Measurements from ENCODE around the gene OCLN. TPM values are rescaled to one million over a fixed set of nuclear protein-coding genes. Genes with fewer than 3 reads are reported as not detected.

Gene OCLN
- total and polyA plus RNA-seq, 9 of the 15 experiments (the other 6 are each of a cell fraction or from before 2014, with no cell fraction given): 0.05 to 0.29 (median 0.15) TPM

GRCh38 chr5:69449511-69449910 is 43.1 kb upstream of the OCLN start:
- WGBS (ENCODE audit: insufficient coverage, low coverage, missing lambda C conversion rate): 35% methylated on average over 8 of the region's 8 CpGs
- Histone ChIP-seq H3K4me1 (replicated peaks in 1 of 2; ENCODE audit: control insufficient read depth in 2 of 2, insufficient read depth in 2 of 2, low read length in 2 of 2) (no peaks in the 10 kb centered on the region), H3K27ac (ENCODE audit: extremely low read depth, low read depth, low read length) (no peak overlapping the region), H3K36me3 (ENCODE audit: control insufficient read depth, insufficient read depth, low read length) (no peaks in the 10 kb centered on the region), H3K4me3 (no peak overlapping the region), H3K27me3 (ENCODE audit: control insufficient read depth in 2 of 2, insufficient read depth in 2 of 2, low read length in 2 of 2) (0 out of 5 replicates have a peak, but pooled peaks cover 0 to 5% of the 10 kb centered on the region in 2 experiments), H3K9me1 (ENCODE audit: control insufficient read depth, insufficient read depth, low read length) (no peaks in the 10 kb centered on the region), H2AFZ (ENCODE audit: low read depth, low read length) (no peak overlapping the region), H3K79me2 (ENCODE audit: control insufficient read depth, insufficient read depth, low read length) (no peaks in the 10 kb centered on the region), H3K9ac (ENCODE audit: insufficient read depth in 1 of 2, low read depth in 2 of 2, low read length in 2 of 2) (no peak overlapping the region), H4K20me1 (replicated peaks; ENCODE audit: control insufficient read depth, insufficient read depth, low read length) (no peaks in the 10 kb centered on the region), H3K9me3 (replicated peaks; ENCODE audit: control insufficient read depth, insufficient read depth, low read depth, low read length) (no peaks in the 10 kb centered on the region), H3K4me2 (ENCODE audit: insufficient read depth, low read length) (no peak overlapping the region)
- intact Hi-C loops (cut with micrococcal nuclease) (no loop called here), in situ Hi-C loops (cut with MboI) (no loop called here)
- no peak for TF ChIP-seq MECOM (CRISPR knock-in tag; IDR thresholded peaks at IDR 0.05)
- TF ChIP-seq RBM34 (IDR thresholded peaks at IDR 0.05; ENCODE audit: borderline replicate concordance, insufficient read depth, low read length): no peak
- no peak for TF ChIP-seq ZNF584 (CRISPR knock-in tag; IDR thresholded peaks at IDR 0.05; ENCODE audit: low read depth)
- TF ChIP-seq CBX5 (IDR thresholded peaks at IDR 0.05; ENCODE audit: borderline replicate concordance, low read depth): no peak
- TF ChIP-seq CC2D1A (IDR thresholded peaks at IDR 0.05): no peak
- CTCF ChIA-PET (ENCODE audit: low intra/inter-chr PET ratio): no interaction called here
- no peak for ATAC-seq
- POLR2A ChIA-PET: no interaction called here
- no peak for DNase-seq (ENCODE audit: extremely low read depth in 1 of 4, low spot score in 3 of 4)
- no peak for FAIRE-seq
- no TSS peak for BruUV-seq (replicated peaks)

- TF ChIP-seq BCOR (IDR thresholded peaks at IDR 0.05): no peak
- TF ChIP-seq RB1 (IDR thresholded peaks at IDR 0.05; ENCODE audit: low read depth): no peak
- 0 out of 2 replicates have a peak, but pooled peaks have one; percentile 30 for TF ChIP-seq FOSL1 (tag; conservative IDR thresholded peaks at IDR 0.05)
- TF ChIP-seq DLX4 (CRISPR knock-in tag; IDR thresholded peaks at IDR 0.05): no peak
- TF ChIP-seq THRAP3 (IDR thresholded peaks at IDR 0.05; ENCODE audit: borderline replicate concordance): no peak
- TF ChIP-seq ARID3A (IDR thresholded peaks at IDR 0.05; ENCODE audit: borderline replicate concordance, low read depth, low read length): no peak
- 80% methylated on average over 1 of the region's 1 CpG for WGBS (ENCODE audit: insufficient coverage, low coverage, missing lambda C conversion rate)
- no peak overlapping the region for H3K4me2 ChIP-seq (ENCODE audit: insufficient read depth, low read length)
- POLR2A ChIA-PET: no interaction called here
- H3K9me1 ChIP-seq (ENCODE audit: control insufficient read depth, insufficient read depth, low read length): no peaks in the 10 kb centered on the region
- no TSS peak for BruUV-seq (replicated peaks)
- FAIRE-seq (no peak), ATAC-seq (no peak), DNase-seq (ENCODE audit: extremely low read depth in 1 of 4, low spot score in 3 of 4) (no peak)
- H2AFZ ChIP-seq (ENCODE audit: low read depth, low read length): no peak overlapping the region
- H3K4me3 ChIP-seq: no peak overlapping the region
- no peak overlapping the region for H3K9ac ChIP-seq (ENCODE audit: insufficient read depth in 1 of 2, low read depth in 2 of 2, low read length in 2 of 2)
- in situ Hi-C loops (cut with MboI): no loop called here
- no peaks in the 10 kb centered on the region for H4K20me1 ChIP-seq (replicated peaks; ENCODE audit: control insufficient read depth, insufficient read depth, low read length)
- H3K9me3 ChIP-seq (replicated peaks; ENCODE audit: control insufficient read depth, insufficient read depth, low read depth, low read length): no peaks in the 10 kb centered on the region
- H3K4me1 ChIP-seq (replicated peaks in 1 of 2; ENCODE audit: control insufficient read depth in 2 of 2, insufficient read depth in 2 of 2, low read length in 2 of 2): no peaks in the 10 kb centered on the region
- H3K27me3 ChIP-seq (ENCODE audit: control insufficient read depth in 2 of 2, insufficient read depth in 2 of 2, low read length in 2 of 2): 0 out of 5 replicates have a peak, but pooled peaks cover 0 to 5% of the 10 kb centered on the region in 2 experiments
- H3K27ac ChIP-seq (ENCODE audit: extremely low read depth, low read depth, low read length): no peak overlapping the region
- CTCF ChIA-PET (ENCODE audit: low intra/inter-chr PET ratio): no interaction called here
- intact Hi-C loops (cut with micrococcal nuclease): no loop called here
- no peaks in the 10 kb centered on the region for H3K79me2 ChIP-seq (ENCODE audit: control insufficient read depth, insufficient read depth, low read length)
- H3K36me3 ChIP-seq (ENCODE audit: control insufficient read depth, insufficient read depth, low read length): no peaks in the 10 kb centered on the region
Measured at GRCh38 chr5:69450116-69450515, 42.5 kb upstream of the OCLN start.

Data from K562 (cell line).